ENCODE data around the gene GUCY2C.

DNA sequence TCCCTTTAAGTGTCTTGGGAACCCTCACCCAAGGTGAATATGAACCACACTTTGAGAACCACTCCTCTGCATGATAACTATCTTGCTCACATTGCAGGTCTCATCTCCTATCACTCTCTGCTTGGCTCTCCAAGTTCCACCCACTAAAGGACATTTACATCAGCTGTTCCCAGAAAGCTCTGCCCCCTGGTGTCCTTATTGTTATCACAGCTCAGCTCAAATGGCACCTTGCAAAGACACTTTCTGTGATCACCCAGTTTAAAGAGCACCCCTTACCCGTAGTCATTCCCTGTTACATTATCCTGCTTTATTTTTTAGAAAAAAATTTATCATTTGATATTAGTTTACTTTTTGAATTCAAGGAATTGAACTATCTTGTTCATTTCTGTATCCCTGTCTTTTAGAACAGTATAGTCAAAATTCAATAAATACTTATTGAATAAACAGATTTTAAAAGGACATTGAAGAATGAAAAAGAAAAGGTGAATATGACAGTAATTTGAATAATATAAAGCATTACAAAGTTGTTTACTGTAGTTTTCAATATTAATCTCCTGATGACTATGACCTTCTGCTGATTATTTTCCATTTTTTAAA is 20.5 kb upstream of the GUCY2C start:
- TF ChIP-seq CTCF (IDR thresholded peaks at IDR 0.05; ENCODE audit: low read depth, low read length): peak; percentile 64
- no peak for TF ChIP-seq EZH2phosphoT487 (IDR thresholded peaks at IDR 0.05; ENCODE audit: low read depth)

Measured in OCI-LY3 (cell line).